ENCODE data around the gene BTBD1. TPM values are rescaled to one million over a fixed set of nuclear protein-coding genes. Genes with fewer than 3 reads are reported as not detected.

Gene BTBD1
- total RNA-seq, 1 donor from 2014 or later = 47.6 TPM

DNA sequence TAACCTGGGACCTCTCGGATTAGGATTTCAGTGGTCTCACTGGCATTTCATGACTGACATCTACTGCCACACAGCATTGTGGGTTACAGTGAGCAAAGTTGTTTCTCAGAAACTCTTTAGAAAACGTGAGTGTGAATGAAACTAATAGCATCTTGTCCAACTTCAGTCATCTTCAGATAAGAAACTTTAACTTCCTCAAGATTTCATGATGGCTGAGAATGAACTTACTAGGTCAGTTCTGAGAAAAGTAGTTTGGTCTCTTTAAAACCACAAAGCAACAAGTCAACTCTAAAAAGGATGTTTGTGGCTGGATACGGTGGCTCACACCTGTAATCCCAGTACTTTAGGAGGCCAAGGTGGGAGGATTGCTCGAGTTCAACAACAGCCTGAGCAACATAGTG is 100.4 kb downstream of the BTBD1 start:
- DNase-seq (ENCODE audit: low read depth) = no peak
- no peak overlapping the region for H3K4me3 ChIP-seq (ENCODE audit: low read depth, low read length)
- TF ChIP-seq, protein P1, sequence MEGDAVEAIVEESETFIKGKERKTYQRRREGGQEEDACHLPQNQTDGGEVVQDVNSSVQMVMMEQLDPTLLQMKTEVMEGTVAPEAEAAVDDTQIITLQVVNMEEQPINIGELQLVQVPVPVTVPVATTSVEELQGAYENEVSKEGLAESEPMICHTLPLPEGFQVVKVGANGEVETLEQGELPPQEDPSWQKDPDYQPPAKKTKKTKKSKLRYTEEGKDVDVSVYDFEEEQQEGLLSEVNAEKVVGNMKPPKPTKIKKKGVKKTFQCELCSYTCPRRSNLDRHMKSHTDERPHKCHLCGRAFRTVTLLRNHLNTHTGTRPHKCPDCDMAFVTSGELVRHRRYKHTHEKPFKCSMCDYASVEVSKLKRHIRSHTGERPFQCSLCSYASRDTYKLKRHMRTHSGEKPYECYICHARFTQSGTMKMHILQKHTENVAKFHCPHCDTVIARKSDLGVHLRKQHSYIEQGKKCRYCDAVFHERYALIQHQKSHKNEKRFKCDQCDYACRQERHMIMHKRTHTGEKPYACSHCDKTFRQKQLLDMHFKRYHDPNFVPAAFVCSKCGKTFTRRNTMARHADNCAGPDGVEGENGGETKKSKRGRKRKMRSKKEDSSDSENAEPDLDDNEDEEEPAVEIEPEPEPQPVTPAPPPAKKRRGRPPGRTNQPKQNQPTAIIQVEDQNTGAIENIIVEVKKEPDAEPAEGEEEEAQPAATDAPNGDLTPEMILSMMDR (conservative IDR thresholded peaks at IDR 0.05; ENCODE audit: low read depth, low read length) = no peak

Other genes with a start within 250 kb of the BTBD1 start
- 41.4 and 48.8 TPM in 2 replicates for gene HOMER2, start 114.5 kb downstream of the BTBD1 start, total RNA-seq
- gene RAMAC, start 81.0 kb downstream of the BTBD1 start, total RNA-seq = 35.8 and 40.5 TPM in 2 replicates
- 19.2 and 20.2 TPM in 2 replicates for gene C15orf40, start 55.6 kb downstream of the BTBD1 start, total RNA-seq
- 0.81 and 2.0 TPM in 2 replicates for gene TM6SF1, start 40.4 kb upstream of the BTBD1 start, total RNA-seq
- 43.1 and 61.1 TPM in 2 replicates for gene HDGFL3, start 140.6 kb upstream of the BTBD1 start, total RNA-seq
- 10.6 and 16.4 TPM in 2 replicates for gene BNC1, start 217.4 kb upstream of the BTBD1 start, total RNA-seq